IMR-90 (cell line): ENCODE measurements around the gene CCDC88C. TPM values are rescaled to one million over a fixed set of nuclear protein-coding genes. Genes with fewer than 3 reads are reported as not detected.
A peak's percentile ranks its signal among the peaks of the same experiment; 100 is the strongest.

ENCODE experiments used
- ATAC-seq: fragments of 200-7000 bp; cut with Tn5 transposase; 2 replicates; pipeline ENCODE4 v1.9.1; 2020; ENCODE audit warnings: low read depth, mild to moderate bottlenecking, moderate library complexity
- BruUV-seq: library from RNA; stranded (reverse); fragments of 400-500 nt; replicated peaks from 2 replicates; lab custom pipeline; 2021; lab: Mats Ljungman, UMichigan
- CTCF ChIA-PET: fragments of 300-600 bp; formaldehyde crosslinking; extraction: SDS; loops from one replicate; lab custom pipeline; 2021; ENCODE audit warnings: antibody characterized with exemption; lab: Yijun Ruan, JAX
- POLR2A ChIA-PET: fragments of 300-600 bp; sonication (Branson Sonifier 250); formaldehyde crosslinking; loops from one replicate; lab custom pipeline; 2022; ENCODE audit warnings: antibody characterized with exemption; ENCODE audit not compliant: unreplicated experiment; lab: Charles Lee
- DNase-seq: peaks from one replicate; pipeline ENCODE4 v3.0.0; 2013
- H2AFZ ChIP-seq: replicated peaks from 2 replicates; pipeline ENCODE3; 2013; ENCODE audit warnings: low read length, mild to moderate bottlenecking; ENCODE audit not compliant: poor library complexity
- H2AK5ac ChIP-seq: 2 replicates; pipeline ENCODE4 v1.6.1; 2013; ENCODE audit warnings: low read depth, low read length, inconsistent platforms
- H2AK9ac ChIP-seq: replicated peaks from 2 replicates; pipeline ENCODE3; 2013; ENCODE audit warnings: mild to moderate bottlenecking, low read depth, low read length, moderate library complexity; ENCODE audit not compliant: poor library complexity
- H2BK120ac ChIP-seq: 2 replicates; pipeline ENCODE4 v1.6.1; 2013; ENCODE audit warnings: low read depth, low read length, inconsistent platforms
- H2BK15ac ChIP-seq: 3 replicates; pipeline ENCODE4 v1.6.1; 2013; ENCODE audit warnings: low read depth, low read length, inconsistent platforms
- H2BK20ac ChIP-seq: 2 replicates; pipeline ENCODE4 v1.6.1; 2013; ENCODE audit warnings: low read depth, mild to moderate bottlenecking, inconsistent platforms, low read length, moderate library complexity
- H2BK5ac ChIP-seq: 2 replicates; pipeline ENCODE4 v1.6.1; 2013; ENCODE audit warnings: mild to moderate bottlenecking, low read depth, low read length, inconsistent platforms; ENCODE audit not compliant: poor library complexity, severe bottlenecking
- H3K14ac ChIP-seq: replicated peaks from 2 replicates; pipeline ENCODE4 v1.6.1; 2013; ENCODE audit warnings: low read depth, low read length, inconsistent platforms
- H3K18ac ChIP-seq: 2 replicates; pipeline ENCODE4 v1.6.1; 2013; ENCODE audit warnings: low read depth, low read length, control low read depth
- H3K23ac ChIP-seq: 2 replicates; pipeline ENCODE4 v1.6.1; 2013; ENCODE audit warnings: low read depth, low read length, inconsistent platforms
- H3K27ac ChIP-seq: 2 replicates; pipeline ENCODE4 v1.5.1; 2013; ENCODE audit warnings: mild to moderate bottlenecking, control low read depth, low read length; ENCODE audit not compliant: insufficient read depth
- H3K27me3 ChIP-seq: 2 replicates; pipeline ENCODE4 v1.6.1; 2013; ENCODE audit warnings: low read length; ENCODE audit not compliant: control insufficient read depth, insufficient read depth
- H3K36me3 ChIP-seq: 2 replicates; pipeline ENCODE4 v1.6.1; 2013; ENCODE audit warnings: low read length, mixed read lengths; ENCODE audit not compliant: control insufficient read depth, insufficient read depth
- H3K4ac ChIP-seq: 2 replicates; pipeline ENCODE4 v1.6.1; 2013; ENCODE audit warnings: low read depth, low read length, inconsistent platforms
- H3K4me1 ChIP-seq: 2 replicates; pipeline ENCODE4 v1.6.1; 2013; ENCODE audit warnings: low read length, mixed read lengths; ENCODE audit not compliant: control insufficient read depth, insufficient read depth
- H3K4me2 ChIP-seq: 2 replicates; pipeline ENCODE4 v1.6.1; 2013; ENCODE audit warnings: low read depth, mild to moderate bottlenecking, control low read depth, low read length, moderate library complexity
- H3K4me3 ChIP-seq: 2 replicates; pipeline ENCODE4 v1.5.1; 2013; ENCODE audit warnings: low read depth, mild to moderate bottlenecking, control low read depth, low read length, moderate library complexity; ENCODE audit not compliant: insufficient read depth
- H3K56ac ChIP-seq: 2 replicates; pipeline ENCODE4 v1.6.1; 2013; ENCODE audit warnings: low read length, inconsistent platforms; ENCODE audit not compliant: insufficient read depth; ENCODE audit errors: extremely low read depth
- H3K79me1 ChIP-seq, 2 experiments: 2 replicates each; pipeline ENCODE4 v1.6.1; 2013; ENCODE audit warnings: low read length in 2 of 2, inconsistent platforms in 1 of 2, low read depth in 1 of 2
- H3K9ac ChIP-seq: 2 replicates; pipeline ENCODE4 v1.6.1; 2013; ENCODE audit warnings: low read depth, low read length, control low read depth
- H3K9me1 ChIP-seq: 2 replicates; pipeline ENCODE4 v1.6.1; 2013; ENCODE audit warnings: low read length, inconsistent platforms; ENCODE audit not compliant: insufficient read depth
- H3K9me3 ChIP-seq: 2 replicates; pipeline ENCODE4 v1.6.1; 2013; ENCODE audit warnings: low read length; ENCODE audit not compliant: control insufficient read depth, insufficient read depth
- H4K20me1 ChIP-seq: 2 replicates; pipeline ENCODE4 v1.6.1; 2013; ENCODE audit warnings: low read length, inconsistent platforms; ENCODE audit not compliant: insufficient read depth
- H4K5ac ChIP-seq: 2 replicates; pipeline ENCODE4 v1.6.1; 2013; ENCODE audit warnings: mild to moderate bottlenecking, low read depth, low read length, control low read depth
- H4K8ac ChIP-seq, 2 experiments: 2 replicates each; pipeline ENCODE4 v1.6.1; 2013; ENCODE audit warnings: low read depth in 2 of 2, low read length in 2 of 2, control low read depth in 1 of 2, inconsistent platforms in 1 of 2
- H4K91ac ChIP-seq: 2 replicates; pipeline ENCODE4 v1.6.1; 2013; ENCODE audit warnings: low read depth, low read length, inconsistent platforms; ENCODE audit not compliant: insufficient read depth
- CEBPB ChIP-seq: IDR thresholded peaks from 2 replicates; pipeline ENCODE4 v1.6.1; 2012; ENCODE audit warnings: low read depth, low read length, improper control_type of control experiment
- CTCF ChIP-seq: conservative IDR thresholded peaks from 2 replicates; pipeline ENCODE4 v1.5.1; 2012; ENCODE audit warnings: mild to moderate bottlenecking, low read depth, low read length, improper control_type of control experiment
- FOS ChIP-seq: fragments of 150-350 bp; IDR thresholded peaks from 2 replicates; pipeline ENCODE4 v1.6.1; 2016; ENCODE audit warnings: low read depth, low read length
- POLR2A ChIP-seq: IDR thresholded peaks from 2 replicates; pipeline ENCODE4 v1.6.1; 2012; ENCODE audit warnings: mild to moderate bottlenecking, low read depth, low read length
- WGBS, 2 experiments: methylation state at CpG; one replicate each; pipeline versions ENCODE4 v1.1.5 to v1.1.7; 2013; ENCODE audit warnings: missing lambda C conversion rate in 2 of 2; ENCODE audit not compliant: insufficient read length in 1 of 2; ENCODE audit errors: extremely low coverage in 2 of 2; 5-methylcytosine and 5-hydroxymethylcytosine counted together
- dilution Hi-C: fragments of 300-500 bp; cut with HindIII; formaldehyde crosslinking; loops from one replicate; pipeline ENCODE4 v1.14.3; 2018; ENCODE audit warnings: low sequenced_read_pairs; ENCODE audit not compliant: unreplicated experiment
- in situ Hi-C: fragments of 300-500 bp; cut with MboI; formaldehyde crosslinking; loops from 3 replicates; pipeline ENCODE4 v1.14.3; 2019; ENCODE audit warnings: low sequenced_read_pairs, inconsistent platforms, mixed read lengths
- intact Hi-C: fragments of 100-400 bp; cut with micrococcal nuclease; formaldehyde crosslinking; loops from 2 replicates; pipeline ENCODE4 v1.10.0; 2022
- polyA plus RNA-seq, 3 experiments: library from polyadenylated mRNA; depleted of rRNA; stranded (reverse); fragments of >200 nt; gene quantifications; 2 replicates each; pipeline ENCODE4 v1.2.3, GENCODE V29; 2012; ENCODE audit warnings: low replicate concordance in 1 of 3
- total RNA-seq: library from RNA; depleted of rRNA; stranded (reverse); fragments of >200 nt; gene quantifications from 2 replicates; pipeline ENCODE4 v1.2.3, GENCODE V29; 2012; rRNA removed

The CCDC88C gene
- total and polyA plus RNA-seq, 2 of the 4 experiments (the other 2 are of a cell fraction): 0.17 to 0.18 TPM

- Histone ChIP-seq H2AK5ac (peak overlapping the region; percentile 58; the same call in 1 of the 2 replicates), H3K4ac (no peak overlapping the region), H2AFZ (no peak overlapping the region), H3K18ac (no peak overlapping the region), H4K5ac (no peak overlapping the region), H3K27ac (no peak overlapping the region), H3K56ac (no peak overlapping the region), H2BK20ac (no peak overlapping the region), H2BK15ac (no peak overlapping the region), H2BK120ac (no peak overlapping the region), H2AK9ac (no peak overlapping the region), H3K79me1 (no peaks in the 10 kb centered on the region), H3K9me1 (peaks cover 8% of the 10 kb centered on the region; the same call in 1 of the 2 replicates), H4K91ac (no peak overlapping the region), H3K4me1 (peaks cover 3% of the 10 kb centered on the region), H3K36me3 (peaks cover 1% of the 10 kb centered on the region; the same call in 1 of the 2 replicates), H3K4me2 (no peak overlapping the region), H4K8ac (no peak overlapping the region), H3K9ac (no peak overlapping the region), H3K9me3 (peaks cover 3% of the 10 kb centered on the region; the same call in 1 of the 2 replicates), H2BK5ac (no peak overlapping the region), H3K4me3 (no peak overlapping the region), H4K20me1 (no peaks in the 10 kb centered on the region), H3K23ac (no peak overlapping the region), H3K27me3 (no peaks in the 10 kb centered on the region), H3K14ac (no peak overlapping the region; the same call in 1 of the 2 replicates)
- CTCF ChIA-PET: no interaction called here
- POLR2A ChIA-PET: no interaction called here
- TF ChIP-seq CEBPB (no peak), FOS (no peak), POLR2A (no peak), CTCF (no peak)
- no CpG with 5 or more reads among the region's 1 CpG for WGBS, 2 experiments
- intact Hi-C loops: no loop called here
- ATAC-seq: no peak
- no peak for DNase-seq
- dilution Hi-C loops: no loop called here
- BruUV-seq: no TSS peak
- in situ Hi-C loops: no loop called here
Observed at GRCh38 chr14:91223028-91223783, 194.4 kb downstream of the CCDC88C start.

Other genes with a start within 250 kb of the CCDC88C start
- 0.28 and 0.72 TPM in 2 replicates for gene GPR68, start 173.1 kb downstream of the CCDC88C start, total RNA-seq
- 0.94 and 1.0 TPM in 2 replicates for gene GPR68, start 173.1 kb downstream of the CCDC88C start, polyA plus RNA-seq (2012; rRNA removed)
- gene PPP4R3A, start 92.5 kb upstream of the CCDC88C start, total RNA-seq: 28.9 and 46.4 TPM in 2 replicates
- gene PPP4R3A, start 92.5 kb upstream of the CCDC88C start, polyA plus RNA-seq (2012; rRNA removed): 25.2 and 28.2 TPM in 2 replicates